K562 (cell line): ENCODE measurements around the gene CEACAM8. TPM values are rescaled to one million over a fixed set of nuclear protein-coding genes. Genes with fewer than 3 reads are reported as not detected.

ENCODE experiments used
- ATAC-seq: fragments of 200-7000 bp; cut with Tn5 transposase; 3 replicates; pipeline ENCODE4 v1.9.1; 2020; ENCODE audit warnings: moderate library complexity
- BruUV-seq: library from RNA; stranded (reverse); fragments of 400-500 nt; replicated peaks from 2 replicates; lab custom pipeline; 2021; lab: Mats Ljungman, UMichigan
- CTCF ChIA-PET: fragments of 300-600 bp; formaldehyde crosslinking; extraction: SDS; loops from one replicate; lab custom pipeline; 2021; ENCODE audit warnings: low intra/inter-chr PET ratio; lab: Yijun Ruan, JAX
- POLR2A ChIA-PET: fragments of 300-600, 350-650 bp; sonication (Branson Sonifier 250); formaldehyde crosslinking; extraction: SDS; loops from one replicate; lab custom pipeline; 2021; ENCODE audit warnings: antibody characterized with exemption, inconsistent platforms; lab: Yijun Ruan, JAX
- DNase-seq, 4 experiments: peaks; one replicate each; pipeline versions ENCODE4 v3.0.0 to v3.0.0-alpha.2; 2011 to 2018; ENCODE audit warnings: low spot score in 3 of 4, mixed read lengths in 3 of 4; ENCODE audit errors: extremely low read depth in 1 of 4
- FAIRE-seq: peaks from 2 replicates; lab custom pipeline; 2011; peaks lifted over from hg19 to GRCh38; lab: Jason Lieb, UNC
- H2AFZ ChIP-seq: 2 replicates; pipeline ENCODE4 v1.6.0; 2011; ENCODE audit warnings: low read depth, low read length, control low read depth, inconsistent platforms
- H3K27ac ChIP-seq: fragments of 200-600 bp; 3 replicates; pipeline ENCODE4 v1.8.0; 2011; ENCODE audit warnings: low read depth, mild to moderate bottlenecking, control low read depth, inconsistent platforms, low read length, moderate library complexity, mixed read lengths; ENCODE audit errors: extremely low read depth
- H3K27me3 ChIP-seq, 2 experiments: fragments of 300-600 bp in 1 of 2; 2 replicates in 1 of 2; 3 replicates in 1 of 2; pipeline versions ENCODE4 v1.6.0 to v1.8.0; 2011; ENCODE audit warnings: inconsistent platforms in 2 of 2, low read length in 2 of 2, mild to moderate bottlenecking in 1 of 2, mixed read lengths in 1 of 2, moderate library complexity in 1 of 2; ENCODE audit not compliant: control insufficient read depth in 2 of 2, insufficient read depth in 2 of 2
- H3K36me3 ChIP-seq: fragments of 300-600 bp; 3 replicates; pipeline ENCODE4 v1.8.0; 2011; ENCODE audit warnings: mild to moderate bottlenecking, low read length, inconsistent platforms; ENCODE audit not compliant: control insufficient read depth, insufficient read depth
- H3K4me1 ChIP-seq, 2 experiments: fragments of 200-600 bp in 1 of 2; replicated peaks in 1 of 2; 2 replicates in 1 of 2; 3 replicates in 1 of 2; pipeline versions ENCODE4 v1.5.1 to v1.8.0; 2011; ENCODE audit warnings: inconsistent platforms in 2 of 2, low read length in 2 of 2, mild to moderate bottlenecking in 1 of 2, mixed read lengths in 1 of 2, moderate library complexity in 1 of 2; ENCODE audit not compliant: control insufficient read depth in 2 of 2, insufficient read depth in 2 of 2
- H3K4me2 ChIP-seq: 2 replicates; pipeline ENCODE4 v1.6.1; 2011; ENCODE audit warnings: low read length, control low read depth, inconsistent platforms, mixed read lengths; ENCODE audit not compliant: insufficient read depth
- H3K4me3 ChIP-seq: fragments of 200-600 bp; sonication (generic), shearing (Covaris generic); 2 replicates; pipeline ENCODE4 v1.5.1; 2016; ENCODE audit warnings: control low read depth, inconsistent platforms
- H3K79me2 ChIP-seq: fragments of 200-600 bp; 3 replicates; pipeline ENCODE4 v1.8.0; 2011; ENCODE audit warnings: low read length, inconsistent platforms; ENCODE audit not compliant: control insufficient read depth, insufficient read depth
- H3K9ac ChIP-seq, 2 experiments: 2 replicates each; pipeline versions ENCODE4 v1.6.0 to v1.6.1; 2011; ENCODE audit warnings: low read depth in 2 of 2, low read length in 2 of 2, control low read depth in 1 of 2, inconsistent platforms in 1 of 2, mild to moderate bottlenecking in 1 of 2, mixed read lengths in 1 of 2; ENCODE audit not compliant: insufficient read depth in 1 of 2
- H3K9me1 ChIP-seq: one replicate; pipeline ENCODE4 v1.6.0; 2011; ENCODE audit warnings: inconsistent platforms, mild to moderate bottlenecking, low read length, moderate library complexity; ENCODE audit not compliant: control insufficient read depth, insufficient read depth
- H3K9me3 ChIP-seq: replicated peaks from 2 replicates; pipeline ENCODE4 v1.5.1; 2011; ENCODE audit warnings: low read depth, low read length, inconsistent platforms; ENCODE audit not compliant: control insufficient read depth, insufficient read depth
- H4K20me1 ChIP-seq: replicated peaks from 2 replicates; pipeline ENCODE4 v1.6.1; 2011; ENCODE audit warnings: low read length, inconsistent platforms, mixed read lengths; ENCODE audit not compliant: control insufficient read depth, insufficient read depth
- ETV5 ChIP-seq: sonication (generic); formaldehyde crosslinking; IDR thresholded peaks from 2 replicates; pipeline ENCODE4 v1.4.0; 2020; ENCODE audit warnings: low read depth, mild to moderate bottlenecking, missing genetic modification reagents
- FOXK1 ChIP-seq: sonication (generic); formaldehyde crosslinking; IDR thresholded peaks from 2 replicates; pipeline ENCODE4 v1.8.0; 2022; ENCODE audit warnings: missing genetic modification reagents, mild to moderate bottlenecking, borderline replicate concordance
- HDAC6 ChIP-seq: IDR thresholded peaks from 2 replicates; pipeline ENCODE4 v1.6.1; 2012; ENCODE audit warnings: low read depth, mild to moderate bottlenecking, control low read depth, inconsistent platforms, low read length, moderate library complexity
- MAFK ChIP-seq: IDR thresholded peaks from 2 replicates; pipeline ENCODE4 v1.6.1; 2011; ENCODE audit warnings: low read length, improper control_type of control experiment
- MLLT1 ChIP-seq, 2 experiments: fragments of 450-650 bp; IDR thresholded peaks; 2 replicates each; pipeline ENCODE4 v1.6.1; 2016
- NR3C1 ChIP-seq: sonication (generic); formaldehyde crosslinking; IDR thresholded peaks from 2 replicates; pipeline ENCODE4 v1.8.1; 2022; ENCODE audit warnings: missing genetic modification reagents
- RNF219 ChIP-seq: fragments of 250-450 bp; sonication (Bioruptor Pico); IDR thresholded peaks from 2 replicates; pipeline ENCODE4 v1.5.0; 2022; ENCODE audit warnings: mild to moderate bottlenecking
- SMARCA5 ChIP-seq: fragments of 450-650 bp; IDR thresholded peaks from 2 replicates; pipeline ENCODE4 v1.6.1; 2016
- SMARCB1 ChIP-seq: IDR thresholded peaks from 2 replicates; pipeline ENCODE4 v1.6.1; 2011; ENCODE audit warnings: improper control_type of control experiment, low read depth; ENCODE audit not compliant: insufficient read length
- ZEB2 ChIP-seq: fragments of 450-650 bp; IDR thresholded peaks from 2 replicates; pipeline ENCODE4 v1.6.1; 2016
- ZNF644 ChIP-seq: fragments of 200-800 bp; sonication (Bioruptor generic); IDR thresholded peaks from 2 replicates; pipeline ENCODE4 v1.6.1; 2016; ENCODE audit warnings: low read depth, missing genetic modification characterization, missing compliant biosample characterization
- ZNF764 ChIP-seq: fragments of 250-450 bp; sonication (Bioruptor Pico); IDR thresholded peaks from 2 replicates; pipeline ENCODE4 v1.4.0; 2020; ENCODE audit warnings: low read depth, mild to moderate bottlenecking, moderate library complexity
- WGBS: fragments of 100-300 bp; shearing (Covaris generic); methylation state at CpG from one replicate; pipeline ENCODE4 v1.1.6; 2016; ENCODE audit warnings: low coverage, mixed read lengths; ENCODE audit not compliant: insufficient coverage; ENCODE audit errors: missing lambda C conversion rate; 5-methylcytosine and 5-hydroxymethylcytosine counted together
- in situ Hi-C: fragments of 300-500 bp; cut with MboI; formaldehyde crosslinking; loops from 4 replicates; pipeline ENCODE4 v1.15.0; 2018; ENCODE audit warnings: inconsistent platforms, mixed read lengths
- intact Hi-C: fragments of 100-400 bp; cut with micrococcal nuclease; formaldehyde crosslinking; loops from 2 replicates; pipeline ENCODE4 v1.14.2; 2022
- polyA plus RNA-seq, 8 experiments: library from polyadenylated mRNA; depleted of rRNA in 4 of 8; stranded (reverse) in 5 of 8; unstranded in 3 of 8; fragments of >200 nt; fragmentation: Nextera tagmentation in 2 of 8; fragmentation: Illumina TruSeq in 1 of 8; extraction: Ambion mirVana in 2 of 8; extraction: Trizol in 1 of 8; gene quantifications; 2 replicates each; pipeline versions ENCODE4 v1.2.1 to v1.2.3, GENCODE V29; 2011 to 2014; ENCODE audit warnings: inconsistent platforms in 1 of 8, missing spikeins in 1 of 8
- total RNA-seq, 7 experiments: library from RNA; depleted of rRNA in 6 of 7; stranded (reverse); fragments of >200 nt in 6 of 7; fragmentation: Illumina TruSeq in 2 of 7; extraction: Trizol in 2 of 7; gene quantifications; 2 replicates each; pipeline versions ENCODE4 v1.2.1 to v1.2.3, GENCODE V29; 2011 to 2021; ENCODE audit warnings: low replicate concordance in 1 of 7

CEACAM8 gene
- total and polyA plus RNA-seq, 9 of the 15 experiments (the other 6 are each of a cell fraction or from before 2014, with no cell fraction given): not detected

- H4K20me1 ChIP-seq: no peaks in the 10 kb centered on the region
- ATAC-seq: no peak
Measured at GRCh38 chr19:42534391-42534790, 60.3 kb downstream of the CEACAM8 start.

GRCh38 chr19:42532891-42533290 is 61.8 kb downstream of the CEACAM8 start:
- H3K27ac ChIP-seq: no peak overlapping the region
- no peak overlapping the region for H3K9ac ChIP-seq
- intact Hi-C loops: no loop called here
- no peaks in the 10 kb centered on the region; a peak in 1 of 5 replicates for H3K4me1 ChIP-seq
- 0% methylated on average over 2 of the region's 2 CpGs for WGBS
- H3K79me2 ChIP-seq: no peaks in the 10 kb centered on the region
- ChIA-PET CTCF (no interaction called here), POLR2A (no interaction called here)
- H3K4me3 ChIP-seq: no peak overlapping the region
- H4K20me1 ChIP-seq: no peaks in the 10 kb centered on the region
- DNase-seq (peak in 1 of 4 experiments; percentile 1), ATAC-seq (no peak), FAIRE-seq (no peak)
- H3K4me2 ChIP-seq: no peak overlapping the region
- no peaks in the 10 kb centered on the region for H3K36me3 ChIP-seq
- in situ Hi-C loops: loop anchor here (25.0 kb wide), 1 partner anchor 421 kb away; no protein-coding TSS in a partner anchor
- peaks cover 10 to 11% of the 10 kb centered on the region in 2 experiments; a peak in 3 of 5 replicates for H3K27me3 ChIP-seq
- no peaks in the 10 kb centered on the region; the same call in 1 of the 2 replicates for H3K9me3 ChIP-seq
- no peaks in the 10 kb centered on the region for H3K9me1 ChIP-seq
- no TSS peak for BruUV-seq
- no peak overlapping the region for H2AFZ ChIP-seq
- TF ChIP-seq ZEB2 (no peak), ETV5 (CRISPR knock-in tag) (no peak), SMARCA5 (no peak), HDAC6 (no peak), ZNF644 (no peak), SMARCB1 (no peak), RNF219 (CRISPR knock-in tag) (no peak), MLLT1 (IDR thresholded peaks at IDR 0.05) (no peak), FOXK1 (no peak), MAFK (no peak), NR3C1 (no peak)

More at GRCh38 chr19:42534391-42534790, 60.3 kb downstream of the CEACAM8 start:
- Histone ChIP-seq H3K9ac (no peak overlapping the region), H3K9me3 (no peaks in the 10 kb centered on the region; the same call in 1 of the 2 replicates), H2AFZ (no peak overlapping the region), H3K4me2 (no peak overlapping the region), H3K27me3 (peaks cover 10 to 11% of the 10 kb centered on the region in 2 experiments; a peak in 3 of 5 replicates), H3K79me2 (no peaks in the 10 kb centered on the region), H3K27ac (no peak overlapping the region), H3K4me3 (no peak overlapping the region), H3K36me3 (no peaks in the 10 kb centered on the region), H3K9me1 (no peaks in the 10 kb centered on the region), H3K4me1 (no peaks in the 10 kb centered on the region)
- BruUV-seq: no TSS peak
- DNase-seq: no peak
- FAIRE-seq: peak; percentile 26
- POLR2A ChIA-PET: no interaction called here
- intact Hi-C loops (no loop called here), in situ Hi-C loops (loop anchor here (25.0 kb wide), 1 partner anchor 422 kb away; no protein-coding TSS in a partner anchor)
- TF ChIP-seq ZNF764 (CRISPR knock-in tag): no peak
- CTCF ChIA-PET: no interaction called here
